ENCODE results near the gene DAW1.

The DAW1 gene

DNA sequence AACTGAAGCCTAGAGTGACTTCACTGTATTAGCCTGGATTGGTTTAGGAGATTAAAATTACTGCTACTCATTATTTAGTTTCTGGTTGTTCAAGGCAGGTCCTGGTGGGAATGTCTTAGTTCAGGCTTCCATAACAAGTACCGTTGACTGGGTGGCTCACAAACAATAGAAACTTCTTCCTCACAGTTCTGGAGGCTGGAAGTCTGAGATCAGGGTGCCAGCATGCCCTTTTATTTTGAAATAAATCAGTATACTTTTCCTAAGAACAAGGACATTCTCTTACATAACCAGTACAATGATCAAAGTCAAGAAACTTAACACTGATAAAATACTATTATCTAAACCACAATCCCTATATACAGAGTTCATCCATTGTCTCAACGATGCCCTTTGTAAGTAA, 4.0 kb upstream of the DAW1 start:
- in situ Hi-C loops (cut with MboI; ENCODE audit: low sequenced_read_pairs) = loop anchor here (25.0 kb wide), 1 partner anchor 730 kb away; no protein-coding TSS in a partner anchor
- H3K9me3 ChIP-seq = no peaks in the 10 kb centered on the region
- H3K4me3 ChIP-seq = no peak overlapping the region

GRCh38 chr2:227870710-227871374, 589 bp upstream of the DAW1 start:
- Histone ChIP-seq H3K4me1 (no peaks in the 10 kb centered on the region), H3K36me3 (replicated peaks) (no peaks in the 10 kb centered on the region), H3K27me3 (ENCODE audit: low read depth) (peaks cover 2% of the 10 kb centered on the region; the same call in 1 of the 2 replicates), H3K9me3 (no peaks in the 10 kb centered on the region), H3K4me3 (no peak overlapping the region)
- no peak for DNase-seq (ENCODE audit: low spot score in 2 of 2)
- in situ Hi-C loops (cut with MboI; ENCODE audit: low sequenced_read_pairs) = loop anchor here (10.0 to 25.0 kb wide), 2 partner anchors 466 to 734 kb away; no protein-coding TSS in a partner anchor

More for the DNA sequence above, 4.0 kb upstream of the DAW1 start:
- no peaks in the 10 kb centered on the region for H3K4me1 ChIP-seq
- peaks cover 2% of the 10 kb centered on the region; the same call in 1 of the 2 replicates for H3K27me3 ChIP-seq (ENCODE audit: low read depth)
- no peaks in the 10 kb centered on the region for H3K36me3 ChIP-seq (replicated peaks)
- DNase-seq (ENCODE audit: low spot score in 2 of 2) = no peak

DNA sequence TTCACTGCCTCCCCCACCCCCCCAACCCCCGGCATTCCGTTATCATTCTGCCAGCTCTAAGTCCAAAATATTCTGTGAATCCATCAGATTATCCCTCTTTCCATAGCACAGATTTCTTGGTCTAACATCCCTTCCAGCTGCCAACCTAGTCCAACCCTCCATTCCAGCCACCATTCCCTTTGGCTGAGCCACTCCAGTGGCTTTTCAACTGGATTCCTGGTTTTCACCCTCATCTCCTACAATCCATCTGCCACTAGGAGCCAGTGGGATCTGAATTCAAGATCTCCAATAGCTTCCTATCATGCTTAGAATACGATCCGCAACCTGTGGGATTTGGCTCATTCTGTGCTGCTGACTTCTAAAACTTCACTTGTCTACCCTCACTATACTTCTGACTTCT, 1.2 kb downstream of the DAW1 start:
- Histone ChIP-seq H3K9me3 (no peaks in the 10 kb centered on the region), H3K4me3 (no peak overlapping the region), H3K27me3 (ENCODE audit: low read depth) (peaks cover under 1% of the 10 kb centered on the region; the same call in 1 of the 2 replicates), H3K36me3 (replicated peaks) (no peaks in the 10 kb centered on the region), H3K4me1 (peaks cover 7% of the 10 kb centered on the region; the same call in 1 of the 2 replicates)
- in situ Hi-C loops (cut with MboI; ENCODE audit: low sequenced_read_pairs) = loop anchor here (10.0 to 25.0 kb wide), 2 partner anchors 468 to 735 kb away; no protein-coding TSS in a partner anchor
- DNase-seq (ENCODE audit: low spot score in 2 of 2) = no peak

DNA sequence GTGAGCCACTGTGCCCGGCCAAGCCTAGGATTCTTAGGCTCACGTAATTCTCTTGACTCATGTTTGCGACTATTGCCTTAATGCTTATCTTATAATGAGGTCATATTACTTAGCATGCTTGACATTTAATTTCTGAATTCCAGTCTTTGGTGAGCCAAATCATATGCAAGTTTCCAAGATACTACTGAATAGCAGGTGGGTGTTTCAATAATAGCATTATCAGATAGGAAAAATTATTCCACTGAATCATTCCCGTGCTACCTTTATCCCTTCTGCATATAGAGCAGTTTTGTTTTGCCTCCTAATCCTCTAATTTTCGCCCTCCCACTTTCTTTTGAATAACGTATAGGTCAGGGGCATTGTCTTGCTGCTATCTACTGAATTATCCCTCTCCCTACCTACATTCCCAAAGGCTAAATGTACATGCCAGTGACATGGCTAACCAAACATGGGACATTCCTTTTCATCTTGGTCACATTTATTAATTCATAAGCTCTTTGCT, 4.9 kb downstream of the DAW1 start:
- H3K27me3 ChIP-seq (ENCODE audit: low read depth) = no peaks in the 10 kb centered on the region
- DNase-seq (ENCODE audit: low spot score in 2 of 2) = peak in 1 of 2 experiments; percentile 13
- peaks cover 7% of the 10 kb centered on the region; the same call in 1 of the 2 replicates for H3K4me1 ChIP-seq
- no peaks in the 10 kb centered on the region for H3K9me3 ChIP-seq
- H3K36me3 ChIP-seq (replicated peaks) = no peaks in the 10 kb centered on the region
- no peak overlapping the region for H3K4me3 ChIP-seq
- in situ Hi-C loops (cut with MboI; ENCODE audit: low sequenced_read_pairs) = loop anchor here (10.0 kb wide), 1 partner anchor 472 kb away; no protein-coding TSS in a partner anchor

- H3K36me3 ChIP-seq (replicated peaks) = no peaks in the 10 kb centered on the region
- DNase-seq (ENCODE audit: low spot score in 2 of 2) = no peak
- no peak overlapping the region for H3K4me3 ChIP-seq
- no peaks in the 10 kb centered on the region for H3K9me3 ChIP-seq
- H3K4me1 ChIP-seq = peaks cover 7% of the 10 kb centered on the region; the same call in 1 of the 2 replicates
- in situ Hi-C loops (cut with MboI; ENCODE audit: low sequenced_read_pairs) = loop anchor here (10.0 kb wide), 1 partner anchor 473 kb away; no protein-coding TSS in a partner anchor
- no peaks in the 10 kb centered on the region for H3K27me3 ChIP-seq (ENCODE audit: low read depth)
These were observed 6.2 kb downstream of the DAW1 start for GRCh38 chr2:227877421-227878310.

- Histone ChIP-seq H3K4me3 (no peak overlapping the region), H3K27me3 (ENCODE audit: low read depth) (no peaks in the 10 kb centered on the region), H3K36me3 (replicated peaks) (no peaks in the 10 kb centered on the region), H3K4me1 (peaks cover 7% of the 10 kb centered on the region; the same call in 1 of the 2 replicates), H3K9me3 (no peaks in the 10 kb centered on the region)
- DNase-seq (ENCODE audit: low spot score in 2 of 2) = no peak
- in situ Hi-C loops (cut with MboI; ENCODE audit: low sequenced_read_pairs) = no loop called here
These were observed 9.0 kb downstream of the DAW1 start for GRCh38 chr2:227880460-227880859.

GRCh38 chr2:227881866-227882517, 10.6 kb downstream of the DAW1 start:
- H3K27me3 ChIP-seq (ENCODE audit: low read depth) = no peaks in the 10 kb centered on the region
- in situ Hi-C loops (cut with MboI; ENCODE audit: low sequenced_read_pairs) = no loop called here
- H3K4me3 ChIP-seq = no peak overlapping the region
- no peaks in the 10 kb centered on the region for H3K4me1 ChIP-seq
- H3K9me3 ChIP-seq = no peaks in the 10 kb centered on the region
- DNase-seq (ENCODE audit: low spot score in 2 of 2) = no peak
- no peaks in the 10 kb centered on the region for H3K36me3 ChIP-seq (replicated peaks)

- no peak overlapping the region for H3K4me3 ChIP-seq
- peak; percentile 73 to 88 for DNase-seq (ENCODE audit: low spot score in 2 of 2)
- no peaks in the 10 kb centered on the region for H3K9me3 ChIP-seq
- in situ Hi-C loops (cut with MboI; ENCODE audit: low sequenced_read_pairs) = no loop called here
- H3K27me3 ChIP-seq (ENCODE audit: low read depth) = no peaks in the 10 kb centered on the region
- H3K4me1 ChIP-seq = no peaks in the 10 kb centered on the region
- H3K36me3 ChIP-seq (replicated peaks) = no peaks in the 10 kb centered on the region
These were observed 13.1 kb downstream of the DAW1 start for GRCh38 chr2:227884511-227884947.

DNA sequence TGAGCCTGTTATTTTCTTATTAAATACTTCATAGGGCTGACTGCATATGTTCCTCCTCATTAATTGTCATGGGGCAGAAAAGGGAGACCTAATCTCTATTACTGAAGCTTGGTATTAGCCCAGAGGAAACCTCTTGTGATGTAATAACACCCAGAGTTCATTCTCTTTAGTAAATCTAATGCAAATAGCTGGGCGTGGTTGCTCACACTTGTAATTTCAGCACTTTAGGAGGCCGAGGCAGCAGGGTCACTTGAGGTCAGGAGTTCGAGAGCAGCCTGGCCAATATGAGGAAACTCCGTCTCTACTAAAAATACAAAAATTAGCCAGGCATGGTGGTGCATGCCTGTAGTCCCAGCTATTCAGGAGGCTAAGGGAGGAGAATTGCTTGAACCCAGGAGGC, 14.7 kb downstream of the DAW1 start:
- no peak for DNase-seq (ENCODE audit: low spot score in 2 of 2)
- in situ Hi-C loops (cut with MboI; ENCODE audit: low sequenced_read_pairs) = no loop called here
- H3K27me3 ChIP-seq (ENCODE audit: low read depth) = no peaks in the 10 kb centered on the region
- no peaks in the 10 kb centered on the region for H3K4me1 ChIP-seq
- no peaks in the 10 kb centered on the region for H3K36me3 ChIP-seq (replicated peaks)
- H3K4me3 ChIP-seq = no peak overlapping the region
- H3K9me3 ChIP-seq = no peaks in the 10 kb centered on the region

- no peaks in the 10 kb centered on the region for H3K27me3 ChIP-seq (ENCODE audit: low read depth)
- no peaks in the 10 kb centered on the region for H3K9me3 ChIP-seq
- no peaks in the 10 kb centered on the region for H3K36me3 ChIP-seq (replicated peaks)
- no peak for DNase-seq (ENCODE audit: low spot score in 2 of 2)
- in situ Hi-C loops (cut with MboI; ENCODE audit: low sequenced_read_pairs) = no loop called here
- H3K4me3 ChIP-seq = no peak overlapping the region
- H3K4me1 ChIP-seq = no peaks in the 10 kb centered on the region
These were observed 16.9 kb downstream of the DAW1 start for GRCh38 chr2:227888289-227888688.

DNA sequence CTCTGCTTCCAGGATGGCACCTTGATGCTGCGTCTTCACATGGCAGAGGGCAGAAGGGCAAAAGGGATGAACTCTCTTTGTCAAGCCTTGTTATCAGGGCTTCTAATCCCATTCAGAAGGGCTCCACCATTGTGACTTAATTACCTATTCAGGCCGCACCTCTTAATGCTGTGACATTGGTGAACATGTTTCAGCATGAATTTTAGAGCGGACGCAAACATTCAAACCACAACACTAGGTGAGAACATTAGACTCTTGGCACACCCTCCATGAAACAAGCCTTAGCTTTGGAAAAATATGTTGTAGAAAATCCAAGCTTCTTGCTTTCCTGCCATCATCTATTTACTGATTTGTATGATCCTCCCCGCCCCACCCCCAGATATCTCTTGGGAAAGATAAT, 17.9 kb downstream of the DAW1 start:
- in situ Hi-C loops (cut with MboI; ENCODE audit: low sequenced_read_pairs) = no loop called here
- Histone ChIP-seq H3K9me3 (no peaks in the 10 kb centered on the region), H3K36me3 (replicated peaks) (no peaks in the 10 kb centered on the region), H3K4me3 (no peak overlapping the region), H3K4me1 (no peaks in the 10 kb centered on the region), H3K27me3 (ENCODE audit: low read depth) (no peaks in the 10 kb centered on the region)
- no peak for DNase-seq (ENCODE audit: low spot score in 2 of 2)

DNA sequence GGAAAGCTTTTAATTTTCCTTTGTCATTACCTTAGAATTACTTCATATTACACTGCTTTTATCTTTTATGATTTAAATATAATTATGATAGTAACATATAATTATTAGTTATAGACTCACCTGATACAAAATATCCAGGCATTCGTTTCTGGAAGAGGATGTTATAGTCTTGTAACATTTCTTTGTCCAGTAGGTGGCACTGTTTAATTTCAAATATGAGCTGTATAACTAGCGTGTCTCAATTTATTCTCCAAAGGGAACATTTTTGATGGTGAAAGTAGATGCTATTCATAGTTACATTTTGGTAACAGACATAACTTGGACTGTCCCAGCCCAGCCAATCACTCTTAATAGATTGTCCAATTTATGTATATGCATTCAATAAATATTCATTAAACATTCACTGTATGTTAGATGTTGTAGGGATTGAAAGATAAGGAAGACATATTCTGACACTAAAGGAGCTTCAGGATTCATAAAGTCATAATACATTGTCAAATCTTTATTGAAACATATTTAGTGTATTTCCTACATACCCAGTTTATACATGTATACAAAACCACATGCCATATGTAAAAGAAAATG, 19.2 kb downstream of the DAW1 start:
- H3K27me3 ChIP-seq (ENCODE audit: low read depth) = 0 out of 2 replicates have a peak, but pooled peaks cover 3% of the 10 kb centered on the region
- in situ Hi-C loops (cut with MboI; ENCODE audit: low sequenced_read_pairs) = no loop called here
- peak in 1 of 2 experiments; percentile 47 for DNase-seq (ENCODE audit: low spot score in 2 of 2)

DNA sequence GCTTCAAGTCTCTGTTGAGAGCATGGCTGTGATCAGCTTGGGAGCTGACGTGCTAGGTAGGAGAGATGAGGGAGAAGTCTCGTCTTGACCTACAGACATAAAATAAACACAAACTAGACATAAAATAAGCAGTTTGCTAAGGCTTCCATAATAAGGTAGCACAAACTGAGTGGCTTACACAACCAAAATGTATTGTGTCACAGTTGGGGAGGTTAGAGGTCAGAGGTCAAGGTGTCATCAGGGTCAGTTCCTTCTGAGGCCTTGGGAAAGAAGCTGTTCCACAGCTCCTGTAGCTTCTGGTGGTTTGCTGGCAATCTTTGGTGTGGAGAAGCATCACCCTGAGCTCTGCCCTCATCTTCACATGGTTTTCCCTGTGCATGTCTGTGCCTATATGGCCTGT, 20.2 kb downstream of the DAW1 start:
- Histone ChIP-seq H3K4me3 (no peak overlapping the region), H3K27me3 (ENCODE audit: low read depth) (0 out of 2 replicates have a peak, but pooled peaks cover 3% of the 10 kb centered on the region), H3K36me3 (replicated peaks) (no peaks in the 10 kb centered on the region), H3K4me1 (no peaks in the 10 kb centered on the region), H3K9me3 (no peaks in the 10 kb centered on the region)
- in situ Hi-C loops (cut with MboI; ENCODE audit: low sequenced_read_pairs) = no loop called here
- DNase-seq (ENCODE audit: low spot score in 2 of 2) = no peak

More for the DNA sequence above, 19.2 kb downstream of the DAW1 start:
- no peaks in the 10 kb centered on the region for H3K9me3 ChIP-seq
- H3K4me3 ChIP-seq = no peak overlapping the region
- no peaks in the 10 kb centered on the region for H3K4me1 ChIP-seq
- H3K36me3 ChIP-seq (replicated peaks) = no peaks in the 10 kb centered on the region
